ENCODE results near the gene OR2T34.

Gene OR2T34

GRCh38 chr1:248599396-248599795, 24.8 kb upstream of the OR2T34 start:
- TF ChIP-seq CTCF (IDR thresholded peaks at IDR 0.05; ENCODE audit: insufficient read depth, missing control alignments), result no peak
- DNase-seq (ENCODE audit: insufficient read length, low spot score) (no peak), FAIRE-seq (no peak)

GRCh38 chr1:248597589-248597988, 23.0 kb upstream of the OR2T34 start, which contains the start of gene OR2T10:
TSS of gene OR2T10 (minus strand) at chr1:248597700. CDS start at chr1:248593768, 3,932 bp downstream.
- FAIRE-seq (no peak), DNase-seq (ENCODE audit: insufficient read length, low spot score) (no peak)

GRCh38 chr1:248596615-248597014, 22.1 kb upstream of the OR2T34 start:
- no peak for TF ChIP-seq CTCF (IDR thresholded peaks at IDR 0.05; ENCODE audit: insufficient read depth, missing control alignments)
- no peak for DNase-seq (ENCODE audit: insufficient read length, low spot score)
- no peak for FAIRE-seq

More at GRCh38 chr1:248597589-248597988, 23.0 kb upstream of the OR2T34 start, which contains the start of gene OR2T10:
- no peak for TF ChIP-seq CTCF (IDR thresholded peaks at IDR 0.05; ENCODE audit: insufficient read depth, missing control alignments)

- FAIRE-seq, result no peak
Measured at GRCh38 chr1:248593226-248593625, 18.7 kb upstream of the OR2T34 start.

GRCh38 chr1:248592655-248593054, 18.1 kb upstream of the OR2T34 start:
- TF ChIP-seq CTCF (IDR thresholded peaks at IDR 0.05; ENCODE audit: insufficient read depth, missing control alignments), result no peak
- DNase-seq (ENCODE audit: insufficient read length, low spot score) (no peak), FAIRE-seq (no peak)

More at GRCh38 chr1:248593226-248593625, 18.7 kb upstream of the OR2T34 start:
- TF ChIP-seq CTCF (IDR thresholded peaks at IDR 0.05; ENCODE audit: insufficient read depth, missing control alignments), result no peak
- no peak for DNase-seq (ENCODE audit: insufficient read length, low spot score)

GRCh38 chr1:248590055-248590454, 15.5 kb upstream of the OR2T34 start:
- TF ChIP-seq CTCF (IDR thresholded peaks at IDR 0.05; ENCODE audit: insufficient read depth, missing control alignments), result no peak
- FAIRE-seq, result no peak
- DNase-seq (ENCODE audit: insufficient read length, low spot score), result no peak

GRCh38 chr1:248589334-248589733, 14.8 kb upstream of the OR2T34 start:
- TF ChIP-seq CTCF (IDR thresholded peaks at IDR 0.05; ENCODE audit: insufficient read depth, missing control alignments), result no peak
- FAIRE-seq, result no peak
- no peak for DNase-seq (ENCODE audit: insufficient read length, low spot score)

All from D721Med (cell line).